Spleen (tissue), 11 donors: Measurements from ENCODE around the gene SPHK1. TPM values are rescaled to one million over a fixed set of nuclear protein-coding genes. Genes with fewer than 3 reads are reported as not detected.
"Not testable (repeated sequence)": the region's sequence is repeated elsewhere in the genome, so short reads cannot be mapped to it uniquely, and the experiment has no call there.

Experiments used
- DNase-seq: peaks from one replicate; pipeline ENCODE4 v3.0.0-alpha.2; 2020
- H3K27ac ChIP-seq, 8 donors: fragments of 200-600 bp; sonication (generic) in 7 of 8; 1 replicate in 4 of 8; 2 replicates in 4 of 8; pipeline versions ENCODE4 v1.5.0 to v1.8.0; 2016 to 2021; ENCODE audit warnings: inconsistent platforms in 4 of 8, mild to moderate bottlenecking in 4 of 8, moderate library complexity in 1 of 8
- H3K27me3 ChIP-seq, 7 donors: fragments of 200-600 bp; sonication (generic) in 6 of 7; replicated peaks in 1 of 7; 1 replicate in 4 of 7; 2 replicates in 3 of 7; pipeline versions ENCODE4 v1.5.0 to v1.8.0; 2016 to 2021; ENCODE audit warnings: inconsistent platforms in 3 of 7, mild to moderate bottlenecking in 1 of 7
- H3K36me3 ChIP-seq, 6 donors: fragments of 200-600 bp; sonication (generic) in 5 of 6; 1 replicate in 4 of 6; 2 replicates in 2 of 6; pipeline versions ENCODE4 v1.5.0 to v1.8.0; 2016 to 2021; ENCODE audit warnings: inconsistent platforms in 2 of 6
- H3K4me1 ChIP-seq, 6 donors: fragments of 200-600 bp; sonication (generic) in 5 of 6; 1 replicate in 3 of 6; 2 replicates in 3 of 6; pipeline versions ENCODE4 v1.5.0 to v1.8.0; 2016 to 2021; ENCODE audit warnings: inconsistent platforms in 3 of 6
- H3K4me3 ChIP-seq, 8 donors: fragments of 200-600 bp; sonication (generic) in 7 of 8; 1 replicate in 4 of 8; 2 replicates in 4 of 8; pipeline versions ENCODE4 v1.5.0 to v1.8.0; 2016 to 2021; ENCODE audit warnings: inconsistent platforms in 4 of 8, mild to moderate bottlenecking in 4 of 8, moderate library complexity in 2 of 8
- H3K9me3 ChIP-seq, 8 donors: fragments of 200-600 bp; sonication (generic) in 7 of 8; 1 replicate in 4 of 8; 2 replicates in 4 of 8; pipeline versions ENCODE4 v1.5.0 to v1.8.0; 2016 to 2021; ENCODE audit warnings: inconsistent platforms in 4 of 8
- CTCF ChIP-seq, 11 experiments: fragments of 200-600 bp in 7 of 11; fragments of 450-650 bp in 4 of 11; sonication (generic) in 4 of 11; IDR thresholded peaks in 8 of 11; conservative IDR thresholded peaks in 3 of 11; 1 replicate in 7 of 11; 2 replicates in 4 of 11; pipeline versions ENCODE4 v1.4.0 to v1.8.0; 2016 to 2021; ENCODE audit warnings: antibody characterized with exemption in 11 of 11, inconsistent platforms in 4 of 11, mild to moderate bottlenecking in 1 of 11
- POLR2A ChIP-seq, 3 donors: fragments of 450-650 bp; IDR thresholded peaks; one replicate each; pipeline ENCODE4 v1.5.1; 2017; ENCODE audit warnings: antibody characterized with exemption in 3 of 3, mild to moderate bottlenecking in 1 of 3
- POLR2AphosphoS5 ChIP-seq, 3 donors: sonication (generic); formaldehyde crosslinking; IDR thresholded peaks; one replicate each; pipeline ENCODE4 v1.5.1; 2017; ENCODE audit warnings: antibody characterized with exemption in 3 of 3
- WGBS, 5 donors: extraction: QIAGEN DNeasy Blood & Tissue Kit in 3 of 5; methylation state at CpG; one replicate each; pipeline versions ENCODE4 v1.1.5 to v1.1.7; 2013 to 2018; 5-methylcytosine and 5-hydroxymethylcytosine counted together
- intact Hi-C: fragments of 100-400 bp; cut with DNase I; formaldehyde crosslinking; loops from one replicate; pipeline ENCODE4 v1.15.0; 2023; ENCODE audit warnings: low total_unique reads
- polyA plus RNA-seq, 3 donors: library from polyadenylated mRNA; stranded (reverse); fragments of 200-250 nt; gene quantifications; one replicate each; pipeline ENCODE4 v1.2.1, GENCODE V29; 2013
- total RNA-seq, 7 donors: library from RNA; depleted of rRNA in 3 of 7; stranded (reverse); fragments of >200 nt in 3 of 7; fragmentation: NEBNext Ultra II Directional in 4 of 7; extraction: Animal tissue kit (Norgen Biotek cat#: 25700) in 4 of 7; gene quantifications; one replicate each; pipeline versions ENCODE4 v1.1.0 to v1.2.1, GENCODE V29; 2016 to 2021
- donor health status: healthy with polysubstance abuse.
- donor health status: DM: no; HTN: no; CAD: no; lungs with moderate emphysema.
- donor health status: DM: no; HTN: no; CAD: no.
- donor health status: Bipolar disorder and iron deficiency.
- donor health status: healthy.
- donor health status: DM: no; HTN: no; CAD: no.
- donor health status: DM: yes; HTN: yes; CAD: no.

Gene SPHK1
- total and polyA plus RNA-seq, 10 donors: 3.7 to 11.4 (median 6.0) TPM

- TF ChIP-seq CTCF (IDR thresholded peaks at IDR 0.05 in 8 of 11, conservative IDR thresholded peaks at IDR 0.05 in 3 of 11) (no peak), POLR2AphosphoS5 (IDR thresholded peaks at IDR 0.05) (no peak), POLR2A (IDR thresholded peaks at IDR 0.05) (no peak)
- Histone ChIP-seq H3K27me3 (peaks cover 0 to 11% (median 0%) of the 10 kb centered on the region in 7 donors), H3K36me3 (no peaks in the 10 kb centered on the region), H3K4me3 (no peak overlapping the region), H3K9me3 (no peaks in the 10 kb centered on the region), H3K27ac (no peak overlapping the region), H3K4me1 (peaks cover 4 to 27% (median 16%) of the 10 kb centered on the region in 6 donors)
- DNase-seq: no peak
- 84 to 90% (median 87%) methylated on average over 6 of the region's 6 CpGs for WGBS, 5 donors
- intact Hi-C loops: no loop called here
Measured at GRCh38 chr17:76359375-76359774, 25.0 kb upstream of the SPHK1 start.

- H3K9me3 ChIP-seq, H3K36me3 ChIP-seq, H3K27ac ChIP-seq, DNase-seq, H3K4me3 ChIP-seq, intact Hi-C loops: not testable (repeated sequence)
- Histone ChIP-seq H3K4me1 (peaks cover 0 to 23% (median 12%) of the 10 kb centered on the region in 6 donors), H3K27me3 (peaks cover 0 to 15% (median 0%) of the 10 kb centered on the region in 7 donors)
- WGBS, 5 donors: 81 to 95% (median 87%) methylated on average over 6 of the region's 6 CpGs
Measured at GRCh38 chr17:76359776-76360175, 24.6 kb upstream of the SPHK1 start.

- Histone ChIP-seq H3K27ac (no peak overlapping the region), H3K36me3 (no peaks in the 10 kb centered on the region), H3K9me3 (no peaks in the 10 kb centered on the region), H3K4me3 (no peak overlapping the region), H3K27me3 (peaks cover 0 to 22% (median 0%) of the 10 kb centered on the region in 7 donors), H3K4me1 (peaks cover 0 to 22% (median 10%) of the 10 kb centered on the region in 6 donors)
- intact Hi-C loops: no loop called here
- WGBS, 5 donors: 80 to 93% (median 87%) methylated on average over 2 of the region's 2 CpGs
- no peak for DNase-seq
- no peak for TF ChIP-seq POLR2A (IDR thresholded peaks at IDR 0.05)
- no peak for TF ChIP-seq POLR2AphosphoS5 (IDR thresholded peaks at IDR 0.05)
- no peak for TF ChIP-seq CTCF (IDR thresholded peaks at IDR 0.05 in 8 of 11, conservative IDR thresholded peaks at IDR 0.05 in 3 of 11)
Measured at GRCh38 chr17:76360461-76360860, 23.9 kb upstream of the SPHK1 start.

- TF ChIP-seq CTCF (IDR thresholded peaks at IDR 0.05 in 8 of 11, conservative IDR thresholded peaks at IDR 0.05 in 3 of 11) (no peak), POLR2AphosphoS5 (IDR thresholded peaks at IDR 0.05) (no peak), POLR2A (IDR thresholded peaks at IDR 0.05) (no peak)
- H3K27ac ChIP-seq: no peak overlapping the region
- 72 to 83% (median 76%) methylated on average over 11 of the region's 11 CpGs for WGBS, 5 donors
- no peaks in the 10 kb centered on the region for H3K36me3 ChIP-seq
- no peak overlapping the region for H3K4me3 ChIP-seq
- H3K27me3 ChIP-seq: peaks cover 0 to 26% (median 0%) of the 10 kb centered on the region in 7 donors
- H3K9me3 ChIP-seq: no peaks in the 10 kb centered on the region
- intact Hi-C loops: no loop called here
- H3K4me1 ChIP-seq: peaks cover 0 to 22% (median 10%) of the 10 kb centered on the region in 6 donors
- DNase-seq: no peak
Measured at GRCh38 chr17:76363107-76363842, 21.1 kb upstream of the SPHK1 start.
